ENCODE measurements around the gene CENPP.

Gene CENPP

DNA sequence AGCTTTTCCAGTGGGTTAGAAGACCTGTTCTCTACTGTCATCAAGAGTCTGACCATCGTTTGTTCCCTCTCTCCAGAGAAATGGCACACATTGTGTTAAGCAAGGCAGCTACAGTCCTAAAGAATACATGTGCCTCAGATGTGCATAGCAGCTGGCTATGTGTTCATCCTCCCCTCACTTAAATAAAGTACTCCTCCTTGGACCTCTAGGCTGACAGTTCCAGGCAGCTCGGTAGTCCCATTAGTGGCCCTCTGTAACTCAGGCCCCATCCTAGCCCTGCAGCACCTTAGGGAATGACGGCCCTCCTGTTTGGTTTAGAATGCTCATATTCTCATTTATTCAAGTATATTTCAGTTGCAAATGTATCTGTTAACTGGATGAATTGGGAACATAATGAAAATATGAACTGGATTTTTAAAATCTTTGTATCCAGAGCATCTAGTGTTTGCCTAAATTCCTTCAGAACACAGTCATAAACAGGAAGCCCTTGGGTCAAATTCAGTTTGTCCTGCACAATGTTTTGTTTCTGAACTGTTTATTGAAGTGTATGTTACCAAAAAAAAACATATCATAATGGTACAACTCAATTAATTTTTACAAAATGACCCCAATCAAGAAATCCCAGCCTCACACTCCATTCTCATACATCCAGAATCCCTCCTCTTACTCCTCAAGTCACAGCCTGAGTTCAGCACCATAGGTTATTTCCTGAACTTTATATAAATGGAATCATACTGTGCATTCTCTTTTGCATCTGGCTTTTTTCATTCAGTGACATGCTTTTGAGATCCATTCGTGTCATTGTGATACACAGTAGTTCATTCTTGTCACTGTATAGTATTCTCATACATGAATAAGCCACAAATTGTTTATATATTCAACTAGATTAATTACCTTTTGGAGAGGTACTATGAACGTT, 158.1 kb downstream of the CENPP start:
- DNase-seq: no peak

DNA sequence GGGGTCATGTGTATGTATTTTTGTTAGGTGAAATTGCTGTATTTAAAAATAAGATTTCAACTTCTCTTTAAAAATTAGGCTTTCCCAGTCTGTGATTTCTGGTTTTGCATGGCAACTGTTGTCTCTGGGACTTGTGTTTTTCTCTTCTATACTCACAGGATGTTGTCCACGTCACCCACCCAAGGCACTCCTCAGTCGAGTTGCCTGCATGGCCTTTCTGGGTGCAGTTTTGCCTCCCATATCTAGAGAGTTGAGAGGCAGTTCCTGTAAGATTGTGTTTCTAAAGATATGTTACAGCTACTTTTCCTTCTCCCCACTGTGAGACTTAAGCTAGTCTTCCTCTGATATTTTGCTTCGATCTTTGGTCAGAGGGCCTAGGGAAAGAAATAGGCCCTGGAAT, 158.8 kb downstream of the CENPP start:
- DNase-seq: no peak

DNA sequence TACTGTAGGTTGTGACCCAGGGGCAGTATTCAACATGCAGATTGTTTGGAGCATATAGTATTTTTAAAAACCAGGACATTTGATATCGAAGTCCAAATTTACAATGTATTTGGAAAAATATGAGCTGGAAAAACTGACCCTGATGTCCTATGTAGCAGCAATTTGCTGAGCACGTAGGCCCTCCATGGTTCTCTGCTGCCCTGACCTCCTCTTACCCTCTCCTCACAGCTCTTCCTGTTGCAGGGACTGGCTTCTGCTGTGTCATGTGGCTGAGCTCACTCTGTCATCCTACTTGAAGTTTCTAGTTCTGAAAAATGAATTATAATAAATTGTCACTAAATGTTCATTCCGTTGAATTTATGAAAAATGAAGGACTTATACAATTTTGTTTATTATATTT, 160.6 kb downstream of the CENPP start:
- no peak for DNase-seq

DNA sequence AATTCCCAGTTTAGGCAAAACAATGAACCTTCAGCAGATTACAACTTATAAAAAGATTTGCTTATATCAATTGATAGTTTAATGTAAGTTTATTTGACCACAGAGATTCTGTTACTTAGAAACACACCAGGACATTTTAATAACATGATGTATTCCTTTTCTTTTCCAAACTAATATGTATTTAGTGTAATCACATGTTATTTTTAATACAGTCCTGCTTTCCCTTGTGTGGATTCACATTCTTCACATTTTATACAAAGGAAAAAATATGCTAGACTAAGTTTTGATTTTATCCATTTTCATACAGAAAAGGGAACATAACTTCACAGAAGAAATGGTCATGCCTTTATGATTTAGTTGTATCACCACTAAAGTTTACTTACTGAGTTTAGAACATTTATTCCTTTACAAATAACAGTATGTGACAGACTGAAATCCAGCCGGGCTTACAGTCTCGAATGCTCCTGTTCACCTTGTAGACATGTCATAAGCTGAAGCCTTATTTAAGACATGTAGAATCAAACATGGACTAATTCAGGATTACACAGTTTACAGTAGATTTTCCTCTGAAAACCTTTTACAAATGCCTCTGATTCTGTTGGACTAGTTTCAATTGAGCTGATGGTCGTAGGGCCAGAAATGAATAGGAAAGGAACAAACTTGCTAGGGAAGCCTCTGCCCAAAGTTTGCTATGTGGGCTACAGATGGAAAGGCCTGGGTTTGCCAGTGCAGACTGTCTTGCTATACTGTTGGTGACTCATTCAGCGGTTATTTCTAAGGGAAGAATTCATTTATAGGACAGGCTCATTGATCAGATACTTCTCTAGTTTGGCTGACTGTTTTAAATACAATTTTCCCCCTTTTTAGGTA, 163.2 kb downstream of the CENPP start:
- no peak for DNase-seq

DNA sequence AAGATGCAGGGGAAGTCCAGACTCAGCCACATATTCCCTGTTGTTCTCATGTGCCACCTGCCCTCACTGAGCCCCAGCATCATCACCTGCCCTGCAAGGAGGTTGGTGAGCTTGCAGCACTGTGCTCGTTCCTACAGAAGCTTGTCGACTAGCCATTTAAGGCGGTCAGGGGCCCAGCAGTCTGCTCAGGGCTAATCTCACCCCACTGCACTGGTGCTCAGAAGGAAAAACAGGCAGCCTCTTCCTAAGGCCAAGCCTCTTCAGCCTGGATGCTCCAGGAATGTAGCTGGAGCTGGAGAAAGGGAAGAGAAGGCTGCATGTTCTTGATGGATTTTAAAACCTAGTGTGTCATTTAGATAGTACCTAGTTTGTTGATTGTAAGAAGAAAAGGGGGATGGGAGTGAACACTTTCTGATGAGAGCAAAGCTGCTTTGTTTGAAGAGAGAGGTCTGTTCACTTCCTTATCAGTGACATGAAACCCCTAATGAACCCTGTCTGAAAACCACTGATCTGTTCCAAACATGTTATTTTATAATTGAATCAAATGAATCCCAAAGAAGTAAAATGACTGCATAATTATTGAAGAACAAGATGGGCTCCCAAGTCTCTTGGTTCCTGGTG, 167.1 kb downstream of the CENPP start:
- DNase-seq: no peak

DNA sequence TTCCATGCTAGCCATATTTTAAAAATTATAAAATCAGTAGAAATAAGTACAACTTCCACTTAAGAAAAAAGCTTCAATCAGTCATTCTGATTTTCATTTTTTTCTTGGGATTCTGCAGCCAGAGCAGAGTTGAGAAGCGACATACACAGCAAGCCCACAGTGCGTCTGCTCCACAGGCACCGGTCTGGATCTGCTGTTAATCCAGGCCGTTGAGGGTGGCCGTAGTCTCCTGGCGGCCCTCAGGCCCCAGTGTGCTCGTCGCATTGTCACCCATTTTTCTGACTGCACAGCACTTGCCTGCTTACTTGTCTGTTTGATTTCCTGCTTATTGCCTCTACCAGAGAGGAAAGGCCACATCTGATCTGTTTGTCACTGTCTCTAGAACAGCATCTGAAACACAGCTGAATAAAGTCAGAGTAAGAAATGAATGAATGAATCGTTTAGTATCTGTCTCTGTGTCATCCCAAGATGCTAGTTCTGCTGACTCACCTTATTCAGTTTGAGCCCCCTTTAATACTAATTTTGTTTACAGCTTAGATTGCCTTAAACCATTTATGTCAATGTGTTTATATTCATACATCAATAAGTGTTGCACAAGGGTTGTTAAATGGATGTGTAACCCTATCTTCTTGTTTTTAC, 168.1 kb downstream of the CENPP start:
- DNase-seq: no peak

DNA sequence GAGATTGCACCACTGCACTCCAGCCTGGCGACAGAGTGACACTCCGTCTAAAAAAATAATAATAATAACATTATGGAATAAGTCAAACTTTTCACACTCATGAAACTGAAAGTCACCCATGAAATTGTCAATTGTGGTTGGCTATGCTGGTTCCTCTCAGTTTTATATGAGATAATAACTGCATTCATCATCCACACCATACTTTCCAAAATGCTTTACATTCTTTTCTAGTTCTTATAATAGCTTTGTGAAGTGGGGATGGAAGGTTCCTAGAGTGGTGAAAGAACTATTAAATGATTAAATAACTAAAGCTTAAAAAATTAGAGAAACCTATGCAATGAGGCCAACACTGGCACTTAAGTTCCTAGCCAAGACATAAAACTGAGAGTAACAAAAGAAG, 169.1 kb downstream of the CENPP start:
- DNase-seq: no peak

DNA sequence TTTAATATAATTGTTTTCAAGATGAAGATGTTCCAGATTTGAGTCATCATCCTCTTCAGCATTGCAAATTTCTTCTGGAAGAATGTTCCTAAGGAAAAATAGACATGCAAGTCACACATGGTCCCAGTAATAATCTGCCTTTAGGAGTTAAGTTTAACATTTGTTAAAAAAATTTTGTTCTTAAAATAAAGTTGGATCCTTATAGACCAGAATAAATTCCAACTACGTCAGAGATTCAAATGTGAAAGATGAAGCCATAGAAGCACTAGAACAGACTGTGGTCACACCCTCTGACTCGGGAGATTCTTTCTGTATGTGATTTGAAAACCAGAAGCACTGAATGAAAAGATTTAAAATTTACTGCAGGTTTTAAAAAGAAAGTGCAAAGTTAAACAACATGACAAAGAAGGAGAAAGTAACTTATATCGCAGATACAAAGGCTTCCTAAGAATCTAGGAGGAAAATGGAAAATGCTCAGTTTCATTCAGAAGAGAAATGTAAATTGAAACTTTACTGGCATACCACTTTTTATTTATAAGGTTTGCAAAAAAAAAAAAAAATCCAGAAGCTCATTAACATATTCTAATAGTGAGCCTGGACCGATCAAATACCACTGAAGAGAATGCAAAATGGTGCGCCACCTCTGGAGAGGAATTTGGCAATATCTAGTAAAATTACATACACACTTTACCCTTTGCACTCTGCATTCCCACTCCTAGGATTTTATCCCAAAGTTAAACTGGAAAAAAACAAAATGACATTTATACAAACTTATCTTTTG, 170.8 kb downstream of the CENPP start:
- no peak for DNase-seq

DNA sequence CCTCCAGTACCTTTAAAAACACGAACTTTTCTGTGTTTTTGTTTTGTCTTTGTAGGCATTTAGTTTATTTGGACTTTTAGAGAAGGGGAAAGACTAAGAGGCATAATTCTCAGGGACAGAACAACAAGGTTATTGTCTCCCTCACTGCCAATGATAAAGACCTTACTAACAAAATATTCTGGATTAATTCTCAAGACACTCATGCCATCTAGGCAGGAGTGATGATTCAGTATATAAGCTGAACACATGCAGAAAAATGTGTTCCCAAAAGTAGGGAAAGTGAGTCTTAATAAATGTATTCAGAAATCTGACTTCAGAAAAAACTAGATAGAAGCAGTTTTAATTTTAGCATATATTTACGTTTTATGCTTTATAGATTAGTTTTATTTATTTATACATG, 173.9 kb downstream of the CENPP start:
- no peak for DNase-seq

DNA sequence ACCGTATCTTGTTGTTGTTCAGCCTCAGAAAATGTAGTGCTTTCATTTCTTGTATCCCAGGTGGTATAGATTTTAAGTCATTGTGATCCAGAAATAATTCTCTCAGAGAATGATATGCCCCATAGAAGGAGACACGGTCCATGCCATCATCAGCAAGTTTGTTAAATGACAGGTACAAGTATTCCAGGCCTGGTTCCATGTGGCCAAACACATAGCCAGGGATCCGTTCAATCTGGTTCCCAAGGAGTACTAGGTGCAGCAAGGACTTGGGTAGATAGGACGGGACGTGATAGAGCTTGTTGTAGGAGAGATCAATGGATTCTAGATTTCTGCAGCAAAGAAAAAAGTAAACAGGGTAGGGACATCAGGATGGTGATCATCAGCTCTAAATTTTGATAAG, 175.0 kb downstream of the CENPP start:
- DNase-seq: no peak

DNA sequence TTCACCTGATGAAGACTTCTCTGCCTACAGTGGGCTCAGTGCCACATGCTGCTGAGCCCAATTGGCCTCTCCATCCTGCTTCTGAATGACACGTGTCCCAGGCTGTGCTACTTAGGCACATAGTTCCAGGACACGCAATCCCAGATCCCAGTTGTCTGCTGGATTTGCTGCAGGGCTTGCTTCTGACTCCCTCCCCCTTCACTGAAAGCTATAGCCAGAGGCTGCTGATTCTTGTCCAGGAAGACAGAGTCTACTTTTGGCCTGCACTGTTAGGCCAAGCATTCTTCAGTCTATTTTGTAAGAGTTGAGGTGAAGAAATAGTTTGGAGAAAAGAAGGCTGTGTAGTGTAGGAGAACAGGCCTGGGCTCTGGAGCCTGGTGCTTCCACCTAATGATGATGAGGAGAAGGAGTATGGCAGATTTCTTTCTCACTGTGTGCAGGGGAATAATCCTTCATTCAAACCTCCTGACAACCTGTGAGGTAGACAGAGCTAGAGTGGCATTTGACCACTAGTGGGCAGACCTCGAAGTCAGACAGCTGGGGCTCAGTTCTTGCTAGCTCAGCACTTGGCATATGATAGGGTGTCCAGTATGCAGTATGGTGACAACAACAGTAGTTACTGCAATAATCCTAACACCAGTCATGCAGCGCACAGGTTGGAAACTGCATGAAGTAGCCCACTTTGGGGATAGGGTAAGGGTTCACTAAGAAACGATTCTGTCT, 176.1 kb downstream of the CENPP start:
- DNase-seq: no peak

DNA sequence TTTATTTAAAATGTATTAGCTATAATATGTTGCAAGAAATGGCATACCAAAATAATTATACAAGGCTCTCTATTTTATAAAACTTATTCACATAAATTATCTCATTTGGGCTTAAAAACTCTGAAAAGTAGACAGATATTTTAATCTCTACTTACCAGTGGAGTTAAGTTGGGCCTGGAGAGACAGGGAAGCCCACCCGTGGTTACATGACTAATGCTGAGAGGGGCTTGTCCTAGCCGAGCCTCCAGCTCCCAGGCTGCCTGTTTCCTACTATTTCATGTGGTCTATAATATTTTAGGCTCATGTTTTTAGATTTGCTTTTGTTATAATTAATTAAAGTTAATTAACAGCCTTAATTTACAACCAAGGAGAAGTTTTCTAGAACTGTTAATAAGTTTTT, 177.4 kb downstream of the CENPP start:
- no peak for DNase-seq

DNA sequence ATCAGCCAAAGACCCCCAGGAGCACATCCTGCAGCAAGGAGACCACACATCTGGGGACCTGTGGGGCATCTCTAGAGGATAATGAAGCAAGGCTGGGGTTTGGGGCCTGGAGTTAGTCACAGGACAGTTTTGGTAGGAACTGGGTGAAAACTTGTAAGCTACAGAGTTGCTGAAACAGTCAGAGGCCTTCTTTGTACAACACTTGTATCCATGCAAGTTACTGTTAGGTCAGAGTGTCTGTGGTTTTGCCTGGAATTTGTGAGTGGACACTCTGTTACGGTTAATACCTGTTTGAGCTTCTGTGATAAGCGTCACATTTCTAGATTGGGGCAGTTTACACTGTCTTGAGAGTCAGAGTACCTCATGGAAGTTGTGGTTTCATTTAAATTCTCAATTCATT, 179.1 kb downstream of the CENPP start:
- no peak for DNase-seq

DNA sequence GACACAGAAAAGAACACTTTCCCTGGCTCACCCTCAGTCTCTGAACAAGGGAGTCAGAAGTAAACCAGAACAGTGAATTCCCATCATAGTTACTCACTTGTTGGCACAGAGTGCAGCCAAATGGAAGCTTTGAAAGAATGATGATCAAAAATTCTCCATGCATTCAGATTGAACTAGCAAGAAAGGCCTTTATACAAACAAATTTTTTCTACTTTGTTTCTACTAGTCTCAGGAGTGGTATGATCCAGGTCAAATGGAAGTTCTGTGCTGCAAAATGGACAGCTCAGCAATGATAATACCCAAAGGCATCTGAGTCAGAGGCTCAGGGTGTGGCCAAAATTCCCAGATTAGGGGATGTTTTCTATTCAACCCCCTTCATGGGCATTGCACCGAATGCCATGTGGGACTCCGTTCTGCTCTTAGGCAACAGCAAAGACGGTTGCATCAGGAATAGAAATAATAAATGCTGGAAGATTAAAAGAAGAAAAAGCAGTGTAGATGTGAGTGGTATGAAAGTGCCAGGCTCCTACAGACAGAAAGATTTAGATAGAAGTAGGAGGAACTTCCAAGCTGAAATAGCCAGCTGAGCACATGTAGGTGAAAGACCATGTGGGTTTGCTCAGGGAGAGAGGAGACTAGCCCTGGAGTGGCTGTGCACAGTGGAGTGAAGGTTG, 180.6 kb downstream of the CENPP start:
- DNase-seq: no peak

DNA sequence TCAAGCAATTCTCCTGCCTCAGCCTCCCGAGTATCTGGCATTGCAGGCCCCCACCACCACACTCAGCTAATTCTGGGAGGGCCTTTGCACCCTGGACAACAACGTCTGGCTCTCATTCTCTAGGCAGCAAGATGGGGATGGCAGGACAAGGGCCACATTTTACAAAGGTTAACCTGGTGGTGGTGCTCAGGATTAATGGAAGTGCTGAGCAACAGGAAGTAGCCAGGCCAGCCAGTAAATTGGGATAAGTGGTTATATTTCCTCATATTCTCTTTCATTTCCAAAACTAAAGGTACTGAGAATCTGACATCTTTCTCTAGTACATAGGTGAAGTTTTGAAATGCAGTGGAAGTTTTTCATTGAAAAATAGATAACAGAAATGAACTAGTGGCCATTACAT, 181.3 kb downstream of the CENPP start:
- no peak for DNase-seq

DNA sequence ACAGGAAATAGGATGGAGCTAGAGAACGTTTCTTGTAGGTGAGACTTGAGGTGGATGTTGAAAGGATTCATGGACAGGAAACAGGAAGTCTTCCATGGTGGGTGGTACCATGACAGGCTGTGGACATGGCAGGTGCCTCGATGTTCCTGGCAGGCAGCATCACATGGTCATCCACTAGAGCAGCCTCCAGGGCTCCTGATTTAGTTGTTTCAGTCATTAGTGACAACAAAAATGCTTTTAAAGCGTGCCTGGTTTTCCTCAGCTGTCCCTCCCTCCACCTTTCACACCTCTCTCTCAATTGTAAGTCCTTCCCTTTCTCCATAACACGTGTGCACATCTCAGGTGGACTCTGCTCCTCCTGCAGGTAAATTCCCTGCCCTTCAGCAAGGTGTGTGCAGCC, 181.7 kb downstream of the CENPP start:
- no peak for DNase-seq

DNA sequence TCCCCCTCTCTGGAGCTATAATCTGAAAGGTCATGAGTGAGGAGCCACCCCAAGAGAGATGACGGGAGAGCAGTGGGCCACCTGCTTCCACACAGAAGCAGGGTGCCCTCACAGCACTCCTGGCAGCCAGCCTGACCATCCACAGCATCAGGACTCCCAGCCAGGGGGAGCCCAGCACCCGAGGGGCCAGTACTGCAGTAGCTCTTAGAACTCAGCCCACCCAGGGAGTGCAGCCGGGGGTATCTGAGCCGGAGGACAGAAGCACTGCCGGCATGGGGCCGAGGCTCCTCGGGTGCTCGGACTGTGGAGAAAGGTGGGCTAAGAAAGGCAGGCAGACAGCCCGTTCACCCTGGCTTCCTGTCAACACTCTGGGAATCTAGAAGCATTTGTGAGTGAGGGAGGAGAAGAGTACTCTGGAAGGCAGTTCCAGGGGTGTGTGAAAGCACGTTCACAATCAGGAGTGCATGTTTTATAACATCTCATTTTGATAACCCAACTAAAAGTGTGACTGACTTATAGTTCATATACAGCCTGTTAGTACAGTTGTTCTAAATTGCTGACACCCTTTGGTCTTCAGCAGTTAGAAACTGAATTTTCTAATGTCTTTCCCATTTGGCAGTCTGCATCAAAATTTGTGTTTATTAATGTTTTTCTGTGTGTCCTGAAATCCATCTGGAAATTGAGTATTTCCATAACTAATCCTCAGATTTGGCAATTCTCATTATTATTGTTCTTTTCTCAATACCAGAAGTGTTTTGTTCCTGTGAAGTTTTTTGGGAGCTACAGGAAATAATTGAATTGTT, 182.5 kb downstream of the CENPP start:
- DNase-seq: no peak

DNA sequence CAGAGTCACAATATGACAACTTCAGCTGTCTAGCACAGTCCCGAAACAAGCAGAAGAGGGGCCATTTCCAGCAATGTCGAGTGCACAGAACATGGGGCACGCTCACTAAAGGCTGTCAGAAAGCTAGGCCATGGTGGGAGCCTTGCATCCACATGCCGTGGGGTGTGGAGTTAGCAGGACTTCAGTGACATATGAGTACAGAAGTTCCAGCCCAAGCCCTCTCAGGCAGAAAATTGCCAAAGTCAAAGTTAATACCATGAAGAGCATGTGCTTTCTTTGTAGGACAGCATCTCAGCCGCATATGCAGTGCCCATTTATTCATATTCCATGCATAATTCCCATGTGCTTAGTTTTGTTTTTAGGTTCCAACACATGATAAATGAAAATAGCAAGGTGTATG, 183.3 kb downstream of the CENPP start:
- no peak for DNase-seq

DNA sequence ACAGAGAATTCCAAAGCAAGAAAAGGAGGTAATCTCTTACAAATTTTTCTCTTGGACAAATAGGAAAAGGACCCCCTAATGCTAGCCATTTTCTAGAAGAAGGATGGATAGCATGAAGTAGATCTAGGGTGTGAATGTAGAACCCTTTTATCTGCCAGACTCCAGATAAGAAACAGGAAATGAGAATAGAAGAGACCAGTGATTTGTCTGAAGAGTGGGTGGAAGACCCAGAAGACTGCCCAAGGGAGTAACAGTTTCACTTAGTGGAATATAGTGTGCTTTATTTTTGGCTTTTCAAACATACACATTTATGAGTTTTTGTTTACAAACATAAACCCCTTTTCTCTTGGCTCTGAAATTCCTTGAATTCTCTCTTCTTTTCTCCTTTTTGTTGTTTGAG, 185.0 kb downstream of the CENPP start:
- no peak for DNase-seq

DNA sequence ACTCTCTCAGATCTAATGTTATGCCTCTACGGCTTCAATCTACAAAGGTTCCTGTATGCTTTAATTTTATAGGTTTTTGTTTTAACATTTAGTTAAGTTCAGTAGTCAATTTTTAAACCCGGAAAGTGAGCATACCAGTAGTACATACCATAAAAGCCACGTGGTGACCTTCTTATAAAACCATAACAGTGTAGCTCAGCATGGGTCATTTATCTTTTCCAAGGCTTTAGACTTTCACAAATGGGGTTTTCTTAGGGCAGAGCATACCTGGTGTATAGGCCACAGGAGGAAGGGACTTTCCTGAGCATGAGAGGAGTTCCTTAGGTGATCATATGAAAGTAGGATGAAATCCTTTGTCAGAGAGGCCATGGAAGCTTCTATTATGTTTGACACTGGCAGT, 186.9 kb downstream of the CENPP start:
- no peak for DNase-seq

Measured in NK-92 treated with Interleukin-12 subunit alpha and Interleukin-12 subunit beta, amount 100 ng/mL, for 24 hours (cell line).